KBM-7 (cell line): ENCODE data around the gene NTNG1.
"Not testable (repeated sequence)": the region's sequence is repeated elsewhere in the genome, so short reads cannot be mapped to it uniquely, and the experiment has no call there.

Experiments
- DNase-seq: peaks from one replicate; pipeline ENCODE4 v3.0.0-alpha.2; 2015
- in situ Hi-C: fragments of 300-500 bp; cut with MboI; formaldehyde crosslinking; loops from 2 replicates; pipeline ENCODE4 v1.14.3; 2020; ENCODE audit warnings: low sequenced_read_pairs, low pct_unique_long_range_greater_than_20kb, mixed read lengths

NTNG1 gene

DNA sequence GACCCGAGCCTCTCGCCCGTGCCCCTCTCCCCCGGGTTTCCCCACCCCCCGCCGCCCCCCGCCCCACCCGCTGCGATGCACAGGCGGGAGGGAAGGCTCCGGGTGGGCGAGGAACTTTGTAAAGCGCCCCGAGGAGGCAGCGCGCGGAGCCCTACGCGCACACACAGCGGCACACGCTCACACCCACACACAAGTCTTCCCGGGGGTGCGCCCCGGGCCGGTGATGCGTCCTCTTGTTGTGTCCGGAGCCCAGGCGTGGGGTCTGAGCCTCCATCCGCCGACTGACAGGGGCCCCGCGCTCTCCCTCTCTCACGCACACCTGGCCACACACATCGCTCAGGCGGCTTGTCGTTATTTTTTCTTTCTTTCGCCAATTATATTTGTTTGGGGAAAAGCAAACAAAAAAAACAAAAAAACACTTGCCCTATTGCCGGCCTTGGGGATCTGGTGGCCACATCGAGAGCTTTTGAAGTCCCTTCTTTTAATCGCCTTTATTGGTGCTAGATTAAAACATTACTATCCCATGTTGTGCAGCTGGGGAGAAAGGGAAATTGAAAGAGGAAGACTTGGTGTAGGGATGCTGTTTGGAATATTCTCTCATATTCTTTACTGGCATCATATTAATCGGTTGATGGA lies 770 bp downstream of the NTNG1 start:
- in situ Hi-C loops, result no loop called here
- DNase-seq, result no peak

DNA sequence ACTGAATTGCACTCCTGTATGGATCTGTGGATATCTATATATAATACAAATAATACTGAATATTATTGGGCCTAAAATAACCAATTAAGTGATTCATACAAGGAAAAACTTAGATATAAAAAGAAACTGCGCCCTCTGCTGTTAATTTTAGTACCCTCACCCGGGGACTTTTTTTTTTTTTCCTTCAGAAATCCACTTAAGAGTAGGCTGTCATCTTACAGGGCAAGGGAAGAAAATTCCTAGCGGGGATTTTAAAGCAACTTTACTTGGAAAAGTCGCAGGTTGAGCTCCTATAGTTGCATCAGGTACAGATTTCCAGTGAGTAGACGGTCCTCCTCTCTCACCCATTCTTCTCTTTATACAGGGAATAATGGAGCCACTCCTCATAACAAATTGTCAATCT lies 1.3 kb downstream of the NTNG1 start:
- peak; percentile 70 for DNase-seq
- in situ Hi-C loops, result no loop called here

DNA sequence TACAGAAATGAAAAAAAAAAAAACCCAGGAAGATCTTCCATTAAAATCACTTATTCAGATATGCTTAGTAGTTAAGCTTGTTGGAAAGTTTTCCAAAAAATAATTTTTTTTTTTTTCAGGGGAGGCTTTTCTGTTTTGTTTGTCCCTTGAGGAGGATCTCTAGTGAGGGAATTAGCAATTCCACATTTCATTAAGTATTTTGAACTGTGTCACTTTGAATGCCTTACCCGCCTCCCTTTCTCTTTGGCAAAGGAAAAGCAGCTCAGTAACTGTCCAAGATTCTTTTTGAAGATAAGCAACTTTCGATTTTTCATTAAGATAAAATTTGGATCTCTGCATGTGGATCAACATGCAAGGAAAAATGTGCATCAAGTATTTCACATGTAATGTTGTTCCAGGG lies 1.8 kb downstream of the NTNG1 start:
- in situ Hi-C loops, result no loop called here
- DNase-seq, result no peak

GRCh38 chr1:107145637-107146036 lies 4.8 kb downstream of the NTNG1 start:
- in situ Hi-C loops, result no loop called here
- peak; percentile 15 for DNase-seq

GRCh38 chr1:107147843-107148242 lies 7.0 kb downstream of the NTNG1 start:
- in situ Hi-C loops, result no loop called here
- no peak for DNase-seq

GRCh38 chr1:107149946-107150345 lies 9.1 kb downstream of the NTNG1 start:
- in situ Hi-C loops, result no loop called here
- no peak for DNase-seq

DNA sequence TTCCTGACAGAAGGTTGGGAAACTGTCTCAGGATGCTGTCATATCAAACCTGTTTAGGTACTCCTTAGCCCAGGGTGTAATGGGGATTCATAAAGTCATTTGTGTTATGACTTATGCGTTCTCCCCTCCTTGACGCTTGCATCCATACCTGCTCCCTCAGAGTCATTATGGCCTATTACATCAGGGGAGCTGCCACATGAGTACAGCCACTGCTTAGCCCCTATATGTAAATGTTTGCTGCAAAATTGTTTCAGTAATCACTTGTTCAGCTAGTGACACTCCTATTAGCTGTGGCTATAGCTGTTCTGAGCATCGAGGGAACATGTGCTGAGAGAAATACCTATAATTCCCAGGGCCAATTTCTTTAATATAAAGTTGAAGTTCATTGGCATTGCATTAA lies 10.5 kb downstream of the NTNG1 start:
- in situ Hi-C loops, result no loop called here
- no peak for DNase-seq

DNA sequence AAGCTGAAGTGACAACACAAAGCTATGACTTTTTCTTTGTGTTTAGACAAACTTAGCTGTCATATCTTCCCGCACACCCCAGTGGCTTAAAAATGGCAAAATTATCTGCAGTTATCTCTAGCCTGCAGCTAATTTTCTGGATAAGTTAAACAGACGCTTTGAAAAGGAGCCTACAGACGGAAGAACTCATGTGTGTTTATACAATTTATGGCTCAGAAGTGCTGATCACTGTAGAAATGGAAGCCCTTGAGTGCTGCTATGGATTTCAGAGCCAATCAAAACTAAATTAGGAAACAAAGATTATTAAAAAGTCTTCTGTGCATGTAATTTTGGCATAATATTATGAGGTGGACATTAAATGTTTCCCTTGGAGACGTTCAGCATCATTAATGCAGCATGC lies 11.6 kb downstream of the NTNG1 start:
- in situ Hi-C loops, result no loop called here
- DNase-seq, result no peak

GRCh38 chr1:107153014-107153413 lies 12.2 kb downstream of the NTNG1 start:
- DNase-seq, result peak; percentile 21
- in situ Hi-C loops, result no loop called here

- in situ Hi-C loops, result no loop called here
- DNase-seq, result no peak
Observed at GRCh38 chr1:107158496-107158895, 17.7 kb downstream of the NTNG1 start.

DNA sequence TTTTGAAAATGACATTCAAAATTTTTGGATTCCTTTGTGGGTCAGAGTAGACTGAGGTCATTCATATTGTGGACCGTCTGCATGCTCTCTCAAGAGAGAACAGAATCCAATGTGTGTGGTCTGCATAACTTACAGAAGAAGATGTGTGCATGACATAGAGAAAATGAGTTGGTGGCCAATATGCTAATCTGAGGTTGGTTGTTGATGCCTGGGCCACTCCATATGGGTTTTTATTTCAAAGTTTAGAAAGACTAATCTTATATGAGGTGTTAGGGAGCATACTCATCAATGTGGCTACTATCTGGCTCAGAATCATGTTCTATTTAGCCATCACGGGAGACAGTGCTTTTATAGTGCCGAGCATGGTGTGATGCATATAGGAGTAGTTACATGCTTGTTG lies 18.2 kb downstream of the NTNG1 start:
- DNase-seq, result no peak
- in situ Hi-C loops, result no loop called here

GRCh38 chr1:107162745-107163144 lies 21.9 kb downstream of the NTNG1 start:
- in situ Hi-C loops, result no loop called here
- DNase-seq, result no peak

DNA sequence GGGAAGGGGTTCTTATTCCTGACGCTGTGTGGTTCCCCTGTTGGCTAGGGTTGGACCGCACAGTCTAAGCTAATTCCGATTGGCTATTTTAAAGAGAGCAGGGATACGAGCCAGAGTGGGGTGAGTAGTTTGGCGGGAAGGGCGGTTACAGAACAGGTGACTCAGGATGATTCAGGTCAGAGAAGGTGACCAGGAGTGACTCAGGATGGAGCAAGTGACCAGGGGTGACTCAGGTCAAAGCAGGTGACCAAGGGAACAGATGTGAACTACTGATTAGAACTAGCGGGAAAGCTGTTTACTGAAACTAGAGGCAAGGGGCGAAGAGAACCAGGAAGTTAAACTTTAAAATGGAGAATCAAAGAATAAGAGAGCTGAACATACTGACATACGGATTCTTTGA lies 24.1 kb downstream of the NTNG1 start:
- DNase-seq, in situ Hi-C loops: not testable (repeated sequence)

GRCh38 chr1:107169615-107170014 lies 28.8 kb downstream of the NTNG1 start:
- in situ Hi-C loops, result no loop called here
- no peak for DNase-seq

- in situ Hi-C loops, result no loop called here
- DNase-seq, result no peak
Observed at GRCh38 chr1:107171333-107171732, 30.5 kb downstream of the NTNG1 start.

- in situ Hi-C loops, result no loop called here
- no peak for DNase-seq
Observed at GRCh38 chr1:107172450-107173170, 31.8 kb downstream of the NTNG1 start.

DNA sequence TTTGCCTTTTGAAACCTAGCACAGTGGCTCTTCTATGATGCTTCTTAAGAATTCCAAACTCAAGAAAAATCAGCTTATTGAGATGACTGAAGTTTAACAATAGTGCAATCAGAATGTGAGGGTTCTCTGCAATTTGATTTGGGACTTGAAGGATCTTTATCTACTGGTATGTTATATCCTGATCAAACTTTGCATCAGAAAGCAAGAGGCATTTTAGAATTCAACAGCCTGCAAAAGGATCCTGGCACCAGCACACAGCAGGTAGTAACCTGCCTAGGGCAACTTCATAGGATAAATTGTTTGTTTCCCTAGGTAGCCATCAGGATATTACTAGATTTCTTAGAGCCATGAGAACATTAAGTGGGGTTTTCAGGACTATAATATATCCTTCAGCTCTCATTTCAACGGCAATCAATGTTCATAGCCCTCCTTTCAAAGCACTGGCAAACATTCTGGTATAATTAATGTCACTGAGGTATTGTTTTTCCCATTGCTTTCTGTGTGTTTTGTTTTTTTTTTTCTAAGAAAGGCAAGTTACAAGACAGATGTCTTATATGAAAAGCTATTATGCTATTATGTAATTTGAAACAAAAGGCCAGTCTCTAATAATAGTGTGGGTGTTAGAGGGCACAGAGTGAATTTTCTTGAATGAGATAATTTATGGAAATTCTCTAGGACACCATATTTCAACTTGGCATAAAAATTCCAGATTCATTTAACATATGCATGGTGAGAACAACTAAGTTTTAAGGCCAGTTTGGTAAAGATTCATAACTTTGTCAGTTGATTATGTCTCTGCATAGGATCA lies 34.5 kb downstream of the NTNG1 start:
- DNase-seq, result no peak
- in situ Hi-C loops, result no loop called here

DNA sequence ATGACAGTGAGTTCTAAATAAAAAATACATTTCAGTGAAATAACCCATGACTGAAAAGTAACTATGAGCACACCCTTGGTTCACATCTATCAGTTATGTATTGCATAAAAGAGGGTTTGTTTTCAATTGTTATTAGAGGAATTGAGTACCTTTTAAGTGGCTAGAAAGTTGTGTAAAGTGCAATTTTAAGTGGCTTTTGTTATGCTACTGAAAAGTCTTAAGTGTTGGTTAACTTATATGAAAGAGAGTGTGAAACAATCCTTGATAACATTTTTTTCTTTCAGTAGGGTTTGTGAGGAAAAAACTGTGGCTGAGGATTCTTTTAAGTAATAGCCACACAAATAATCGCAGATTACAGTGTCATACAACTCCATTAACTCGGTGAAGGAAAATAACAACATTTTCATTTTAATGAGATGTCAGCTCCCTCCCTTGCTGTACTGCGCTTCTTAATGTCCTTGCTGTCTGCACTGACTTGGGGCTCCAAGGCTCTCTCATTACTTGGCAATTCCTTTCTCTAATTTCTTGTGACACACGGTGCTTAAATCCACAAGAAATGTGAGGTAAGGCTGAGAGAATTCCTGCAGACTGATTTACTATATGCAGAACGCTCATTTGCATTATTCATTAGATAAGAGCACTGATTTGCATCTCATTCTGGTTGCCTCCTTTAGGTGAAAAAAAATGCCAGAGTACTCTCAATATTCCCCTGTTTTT lies 40.6 kb downstream of the NTNG1 start:
- no peak for DNase-seq
- in situ Hi-C loops, result no loop called here

- no peak for DNase-seq
- in situ Hi-C loops, result no loop called here
Observed at GRCh38 chr1:107183011-107183410, 42.2 kb downstream of the NTNG1 start.

DNA sequence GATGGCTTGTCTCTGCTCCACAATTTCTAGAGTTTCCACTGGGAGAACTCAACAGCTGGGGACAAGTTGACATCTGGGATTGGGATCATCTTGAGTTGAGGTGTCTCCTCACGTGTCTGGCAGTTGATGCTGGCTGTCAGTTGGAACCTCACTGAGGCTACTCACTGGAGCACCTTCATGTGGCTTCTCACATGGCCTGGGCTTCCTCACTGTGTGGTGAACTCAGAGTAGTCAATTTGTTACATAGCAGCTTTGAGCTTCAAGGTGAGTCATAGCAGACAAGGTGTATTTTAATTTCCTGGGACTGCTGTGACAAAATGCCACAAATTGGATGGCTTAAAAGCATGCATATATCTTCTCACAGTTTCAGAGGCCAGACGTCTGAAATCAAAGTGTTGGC lies 44.0 kb downstream of the NTNG1 start:
- DNase-seq, result no peak
- in situ Hi-C loops, result no loop called here
